Endothelial cell of umbilical vein (primary cell): ENCODE results near the gene ANKMY1. TPM values are rescaled to one million over a fixed set of nuclear protein-coding genes. Genes with fewer than 3 reads are reported as not detected.

Source experiments
- BruUV-seq: library from RNA; stranded (reverse); fragments of 400-500 nt; replicated peaks from 2 replicates; lab custom pipeline; 2021; lab: Mats Ljungman, UMichigan
- CTCF ChIA-PET: fragments of 300-600, 350-600 bp; sonication (Branson Sonifier 250); formaldehyde crosslinking; loops from one replicate; lab custom pipeline; 2021; ENCODE audit warnings: antibody characterized with exemption, inconsistent platforms; lab: Charles Lee
- POLR2A ChIA-PET: fragments of 300-600, 350-600 bp; sonication (Branson Sonifier 250); formaldehyde crosslinking; loops from one replicate; lab custom pipeline; 2021; ENCODE audit warnings: antibody characterized with exemption, inconsistent platforms; lab: Charles Lee
- DNase-seq: peaks from one replicate; pipeline ENCODE4 v3.0.0-alpha.2; 2011; ENCODE audit warnings: low read depth, low spot score
- FAIRE-seq: peaks from 2 replicates; lab custom pipeline; 2011; peaks lifted over from hg19 to GRCh38; lab: Jason Lieb, UNC
- H2AFZ ChIP-seq: 2 replicates; pipeline ENCODE4 v1.6.0; 2012; ENCODE audit warnings: low read depth, low read length, control low read depth, inconsistent platforms
- H3K27ac ChIP-seq: 2 replicates; pipeline ENCODE4 v1.5.1; 2011; ENCODE audit warnings: low read depth, mild to moderate bottlenecking, control low read depth, low read length, moderate library complexity; ENCODE audit not compliant: insufficient read depth
- H3K27me3 ChIP-seq, 2 experiments: 2 replicates each; pipeline versions ENCODE4 v1.6.0 to v1.6.1; 2011; ENCODE audit warnings: low read length in 2 of 2, mixed read lengths in 1 of 2; ENCODE audit not compliant: control insufficient read depth in 2 of 2, insufficient read depth in 2 of 2
- H3K36me3 ChIP-seq, 2 experiments: 2 replicates in 1 of 2; 3 replicates in 1 of 2; pipeline ENCODE4 v1.5.1; 2011; ENCODE audit warnings: low read length in 2 of 2, mild to moderate bottlenecking in 1 of 2, moderate library complexity in 1 of 2; ENCODE audit not compliant: control insufficient read depth in 2 of 2, insufficient read depth in 2 of 2; ENCODE audit errors: extremely low read depth in 1 of 2
- H3K4me1 ChIP-seq: 3 replicates; pipeline ENCODE4 v1.5.1; 2011; ENCODE audit warnings: mild to moderate bottlenecking, low read length; ENCODE audit not compliant: control insufficient read depth, insufficient read depth; ENCODE audit errors: extremely low read depth
- H3K4me2 ChIP-seq: 2 replicates; pipeline ENCODE4 v1.6.1; 2011; ENCODE audit warnings: low read length, control low read depth, mixed read lengths; ENCODE audit not compliant: insufficient read depth
- H3K4me3 ChIP-seq, 3 experiments: fragments of 200-600 bp in 1 of 3; sonication (generic), shearing (Covaris generic) in 1 of 3; replicated peaks in 1 of 3; 2 replicates each; pipeline ENCODE4 v1.5.1; 2011 to 2016; ENCODE audit warnings: control low read depth in 3 of 3, low read length in 3 of 3, mild to moderate bottlenecking in 2 of 3, inconsistent platforms in 1 of 3, low read depth in 1 of 3, moderate library complexity in 1 of 3; ENCODE audit not compliant: insufficient read depth in 1 of 3
- H3K79me2 ChIP-seq: 2 replicates; pipeline ENCODE4 v1.6.0; 2012; ENCODE audit warnings: low read length, inconsistent platforms; ENCODE audit not compliant: control insufficient read depth, insufficient read depth
- H3K9ac ChIP-seq: replicated peaks from 2 replicates; pipeline ENCODE3; 2011; ENCODE audit warnings: low read length, control low read depth; ENCODE audit not compliant: insufficient read depth; ENCODE audit errors: extremely low read depth
- H3K9me1 ChIP-seq: replicated peaks from 3 replicates; pipeline ENCODE4 v1.6.0; 2011; ENCODE audit warnings: mild to moderate bottlenecking, low read length; ENCODE audit not compliant: control insufficient read depth, insufficient read depth; ENCODE audit errors: extremely low read depth
- H3K9me3 ChIP-seq: replicated peaks from 2 replicates; pipeline ENCODE4 v1.5.1; 2012; ENCODE audit warnings: low read length, inconsistent platforms; ENCODE audit not compliant: control insufficient read depth, insufficient read depth
- H4K20me1 ChIP-seq: replicated peaks from 2 replicates; pipeline ENCODE3; 2011; ENCODE audit warnings: mild to moderate bottlenecking, low read length; ENCODE audit not compliant: control insufficient read depth, insufficient read depth; ENCODE audit errors: extremely low read depth
- EZH2 ChIP-seq: IDR thresholded peaks from 2 replicates; pipeline ENCODE4 v1.6.1; 2012; ENCODE audit warnings: borderline replicate concordance, low read depth, mild to moderate bottlenecking, moderate library complexity, low read length, inconsistent platforms; ENCODE audit not compliant: severe bottlenecking
- FOS ChIP-seq: IDR thresholded peaks from 2 replicates; pipeline ENCODE4 v1.6.1; 2011; ENCODE audit warnings: mild to moderate bottlenecking, low read length, moderate library complexity, borderline replicate concordance; ENCODE audit not compliant: insufficient read depth
- GATA2 ChIP-seq: IDR thresholded peaks from 2 replicates; pipeline ENCODE4 v1.7.0; 2011; ENCODE audit warnings: low read depth, mild to moderate bottlenecking, moderate library complexity, mixed read lengths, low read length; ENCODE audit not compliant: insufficient read length, insufficient read depth
- JUN ChIP-seq: IDR thresholded peaks from 2 replicates; pipeline ENCODE4 v1.6.1; 2011; ENCODE audit warnings: borderline replicate concordance, low read depth; ENCODE audit not compliant: insufficient read length, insufficient read depth
- MYC ChIP-seq: IDR thresholded peaks from one replicate; pipeline ENCODE4 v1.6.1; 2011; ENCODE audit warnings: mild to moderate bottlenecking, low read depth, low read length
- POLR2A ChIP-seq: IDR thresholded peaks from 2 replicates; pipeline ENCODE4 v1.6.1; 2012; ENCODE audit warnings: low read depth, mild to moderate bottlenecking, control low read depth, low read length
- POLR2AphosphoS5 ChIP-seq: IDR thresholded peaks from 2 replicates; pipeline ENCODE4 v1.6.1; 2012; ENCODE audit warnings: low read depth, mild to moderate bottlenecking, control low read depth, low read length, moderate library complexity; ENCODE audit not compliant: insufficient read depth
- dilution Hi-C: fragments of 300-500 bp; cut with MboI; formaldehyde crosslinking; loops from one replicate; pipeline ENCODE4 v1.15.0; 2019; ENCODE audit warnings: low sequenced_read_pairs; ENCODE audit not compliant: extremely low pct_ligation_motif_present
- intact Hi-C: fragments of 100-400 bp; cut with micrococcal nuclease; formaldehyde crosslinking; loops from one replicate; pipeline ENCODE4 v1.10.0; 2022
- polyA plus RNA-seq, 4 experiments: library from polyadenylated mRNA; depleted of rRNA in 3 of 4; stranded (reverse) in 3 of 4; unstranded in 1 of 4; fragments of >200 nt; gene quantifications; 2 replicates each; pipeline versions ENCODE4 v1.2.1 to v1.2.3, GENCODE V29; 2011 to 2012; ENCODE audit warnings: missing spikeins in 1 of 4
- total RNA-seq: library from RNA; stranded (reverse); gene quantifications from 2 replicates; pipeline ENCODE4 v1.2.3, GENCODE V29; 2021
- TF ChIP-seq, protein P1 (sequence below): IDR thresholded peaks from 2 replicates; pipeline ENCODE4 v1.6.1; 2011; ENCODE audit not compliant: insufficient read depth, insufficient read length
- TF ChIP-seq, protein P2 (sequence below), 2 donors: IDR thresholded peaks; 1 replicate in 1 of 2; 2 replicates in 1 of 2; pipeline ENCODE4 v1.5.1; 2011; ENCODE audit warnings: low read length in 2 of 2, mild to moderate bottlenecking in 2 of 2, moderate library complexity in 2 of 2, control low read depth in 1 of 2, inconsistent platforms in 1 of 2, low read depth in 1 of 2; ENCODE audit not compliant: insufficient read depth in 1 of 2; ENCODE audit errors: extremely low read depth in 1 of 2

The ANKMY1 gene
- total and polyA plus RNA-seq, 2 donors (not counting 3 experiments of a cell fraction or from before 2014, with no cell fraction given), result 9.0 to 16.0 TPM

- ChIA-PET POLR2A (no interaction called here), CTCF (interaction anchor here (1.1 kb wide), 1 partner anchor 13 kb away, joined by 3 read pairs; the partner anchor contains the start of gene CAPN10)
- FAIRE-seq (no peak), DNase-seq (no peak)
- intact Hi-C loops (no loop called here), dilution Hi-C loops (no loop called here)
- H3K27me3 ChIP-seq, result no peaks in the 10 kb centered on the region
- H3K79me2 ChIP-seq, result peaks cover 20% of the 10 kb centered on the region
- no peak overlapping the region for H3K27ac ChIP-seq
- H2AFZ ChIP-seq, result no peak overlapping the region
- H3K9me3 ChIP-seq, result no peaks in the 10 kb centered on the region
- H3K4me3 ChIP-seq, result no peak overlapping the region
- H3K9me1 ChIP-seq, result no peaks in the 10 kb centered on the region
- no peak for TF ChIP-seq JUN
- TF ChIP-seq FOS, result no peak
- TF ChIP-seq POLR2A, result no peak
- TF ChIP-seq MYC, result no peak
- no peak for TF ChIP-seq GATA2
- TF ChIP-seq, protein P1, sequence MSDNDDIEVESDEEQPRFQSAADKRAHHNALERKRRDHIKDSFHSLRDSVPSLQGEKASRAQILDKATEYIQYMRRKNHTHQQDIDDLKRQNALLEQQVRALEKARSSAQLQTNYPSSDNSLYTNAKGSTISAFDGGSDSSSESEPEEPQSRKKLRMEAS, result no peak
- TF ChIP-seq EZH2, result no peak
- no peak for TF ChIP-seq POLR2AphosphoS5
- TF ChIP-seq, protein P2, sequence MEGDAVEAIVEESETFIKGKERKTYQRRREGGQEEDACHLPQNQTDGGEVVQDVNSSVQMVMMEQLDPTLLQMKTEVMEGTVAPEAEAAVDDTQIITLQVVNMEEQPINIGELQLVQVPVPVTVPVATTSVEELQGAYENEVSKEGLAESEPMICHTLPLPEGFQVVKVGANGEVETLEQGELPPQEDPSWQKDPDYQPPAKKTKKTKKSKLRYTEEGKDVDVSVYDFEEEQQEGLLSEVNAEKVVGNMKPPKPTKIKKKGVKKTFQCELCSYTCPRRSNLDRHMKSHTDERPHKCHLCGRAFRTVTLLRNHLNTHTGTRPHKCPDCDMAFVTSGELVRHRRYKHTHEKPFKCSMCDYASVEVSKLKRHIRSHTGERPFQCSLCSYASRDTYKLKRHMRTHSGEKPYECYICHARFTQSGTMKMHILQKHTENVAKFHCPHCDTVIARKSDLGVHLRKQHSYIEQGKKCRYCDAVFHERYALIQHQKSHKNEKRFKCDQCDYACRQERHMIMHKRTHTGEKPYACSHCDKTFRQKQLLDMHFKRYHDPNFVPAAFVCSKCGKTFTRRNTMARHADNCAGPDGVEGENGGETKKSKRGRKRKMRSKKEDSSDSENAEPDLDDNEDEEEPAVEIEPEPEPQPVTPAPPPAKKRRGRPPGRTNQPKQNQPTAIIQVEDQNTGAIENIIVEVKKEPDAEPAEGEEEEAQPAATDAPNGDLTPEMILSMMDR (IDR thresholded peaks at IDR 0.05; ENCODE audit: extremely low read depth in 1 of 2, insufficient read depth in 1 of 2, low read depth in 1 of 2, low read length in 2 of 2), result no peak
- H4K20me1 ChIP-seq, result no peaks in the 10 kb centered on the region
- peaks cover 7% of the 10 kb centered on the region for H3K4me1 ChIP-seq
- H3K36me3 ChIP-seq, result peaks cover 0 to 29% of the 10 kb centered on the region in 2 experiments
- H3K9ac ChIP-seq, result no peak overlapping the region
- no peak overlapping the region for H3K4me2 ChIP-seq
- no TSS peak for BruUV-seq
These were observed 16.0 kb upstream of the ANKMY1 start for GRCh38 chr2:240573516-240574385.
